Colonic mucosa (tissue), 4 donors: ENCODE results near the gene EFNA3. TPM values are rescaled to one million over a fixed set of nuclear protein-coding genes. Genes with fewer than 3 reads are reported as not detected.

Source experiments
- DNase-seq: peaks from one replicate; pipeline ENCODE4 v3.0.0-alpha.2; 2020
- H3K27ac ChIP-seq: fragments of 200-600 bp; one replicate; pipeline ENCODE4 v1.8.0; 2021
- H3K27me3 ChIP-seq: fragments of 200-600 bp; one replicate; pipeline ENCODE4 v1.8.0; 2021
- H3K36me3 ChIP-seq: fragments of 200-600 bp; one replicate; pipeline ENCODE4 v1.8.0; 2021
- H3K4me1 ChIP-seq: fragments of 200-600 bp; one replicate; pipeline ENCODE4 v1.8.0; 2021; ENCODE audit warnings: mild to moderate bottlenecking
- H3K4me3 ChIP-seq: fragments of 200-600 bp; one replicate; pipeline ENCODE4 v1.8.0; 2021
- H3K9ac ChIP-seq, 2 donors: one replicate each; pipeline ENCODE4 v1.7.0; 2013; ENCODE audit warnings: control low read depth in 2 of 2, low read depth in 2 of 2, low read length in 2 of 2
- H3K9me3 ChIP-seq: fragments of 200-600 bp; one replicate; pipeline ENCODE4 v1.8.0; 2021
- CTCF ChIP-seq: fragments of 200-600 bp; IDR thresholded peaks from one replicate; pipeline ENCODE4 v1.8.0; 2022; ENCODE audit warnings: antibody characterized with exemption, mild to moderate bottlenecking
- intact Hi-C: fragments of 100-400 bp; cut with DNase I; formaldehyde crosslinking; loops from one replicate; pipeline ENCODE4 v1.14.1; 2022
- total RNA-seq, 2 donors: library from RNA; stranded (reverse); fragmentation: NEBNext Ultra II Directional in 1 of 2; extraction: Animal tissue kit (Norgen Biotek cat#: 25700) in 1 of 2; gene quantifications; one replicate each; pipeline ENCODE4 v1.2.1, GENCODE V29; 2021
- donor health status: healthy.
- donor health status: DM: no; HTN: no; CAD: no.
- donor health status: DM: no; HTN: no; CAD: no.

EFNA3 gene
- total RNA-seq, 2 donors from 2014 or later = 12.7 to 21.4 TPM

- TF ChIP-seq CTCF = no peak
- peak overlapping the region; percentile 90 for H3K4me3 ChIP-seq
- H3K27ac ChIP-seq = peak overlapping the region; percentile 88
- peak; percentile 43 for DNase-seq
- intact Hi-C loops = loop anchor here (5.0 kb wide), 1 partner anchor 157 kb away; no protein-coding TSS in a partner anchor
- H3K36me3 ChIP-seq = no peaks in the 10 kb centered on the region
- H3K27me3 ChIP-seq = no peaks in the 10 kb centered on the region
- peaks cover 19% of the 10 kb centered on the region for H3K4me1 ChIP-seq
- H3K9me3 ChIP-seq = no peaks in the 10 kb centered on the region
- peak overlapping the region; percentile 81 to 83 for H3K9ac ChIP-seq
These were observed 14.4 kb upstream of the EFNA3 start for GRCh38 chr1:155064111-155064831.

- H3K4me1 ChIP-seq = peaks cover 19% of the 10 kb centered on the region
- no peaks in the 10 kb centered on the region for H3K27me3 ChIP-seq
- peak overlapping the region; percentile 90 for H3K4me3 ChIP-seq
- peak overlapping the region in 1 of 2 donors; percentile 1 for H3K9ac ChIP-seq
- no peak for DNase-seq
- H3K9me3 ChIP-seq = no peaks in the 10 kb centered on the region
- TF ChIP-seq CTCF = no peak
- no peaks in the 10 kb centered on the region for H3K36me3 ChIP-seq
- intact Hi-C loops = loop anchor here (5.0 kb wide), 1 partner anchor 158 kb away; no protein-coding TSS in a partner anchor
- peak overlapping the region; percentile 4 for H3K27ac ChIP-seq
These were observed 13.7 kb upstream of the EFNA3 start for GRCh38 chr1:155064832-155065429.

- TF ChIP-seq CTCF = no peak
- Histone ChIP-seq H3K36me3 (no peaks in the 10 kb centered on the region), H3K9ac (no peak overlapping the region), H3K4me1 (peaks cover 16% of the 10 kb centered on the region), H3K27me3 (no peaks in the 10 kb centered on the region), H3K4me3 (no peak overlapping the region), H3K27ac (no peak overlapping the region), H3K9me3 (no peaks in the 10 kb centered on the region)
- intact Hi-C loops = no loop called here
- DNase-seq = no peak
These were observed 11.9 kb upstream of the EFNA3 start for GRCh38 chr1:155066777-155067176.

- intact Hi-C loops = no loop called here
- TF ChIP-seq CTCF = no peak
- H3K9ac ChIP-seq = no peak overlapping the region
- H3K4me3 ChIP-seq = no peak overlapping the region
- H3K27ac ChIP-seq = no peak overlapping the region
- no peaks in the 10 kb centered on the region for H3K27me3 ChIP-seq
- no peaks in the 10 kb centered on the region for H3K4me1 ChIP-seq
- H3K9me3 ChIP-seq = no peaks in the 10 kb centered on the region
- no peak for DNase-seq
- no peaks in the 10 kb centered on the region for H3K36me3 ChIP-seq
These were observed 10.0 kb upstream of the EFNA3 start for GRCh38 chr1:155068599-155068998.

- intact Hi-C loops = no loop called here
- TF ChIP-seq CTCF = no peak
- Histone ChIP-seq H3K36me3 (no peaks in the 10 kb centered on the region), H3K9ac (peak overlapping the region in 1 of 2 donors; percentile 54), H3K9me3 (no peaks in the 10 kb centered on the region), H3K4me1 (no peaks in the 10 kb centered on the region), H3K4me3 (no peak overlapping the region), H3K27me3 (no peaks in the 10 kb centered on the region), H3K27ac (no peak overlapping the region)
- peak; percentile 52 for DNase-seq
These were observed 9.0 kb upstream of the EFNA3 start for GRCh38 chr1:155069551-155070157.
